Thoracic aorta (tissue), 2 donors: Measurements from ENCODE around the gene GSTM4. TPM values are rescaled to one million over a fixed set of nuclear protein-coding genes. Genes with fewer than 3 reads are reported as not detected.
A peak's percentile ranks its signal among the peaks of the same experiment; 100 is the strongest.

Experiments
- ATAC-seq: fragments of 150-250 bp; one replicate; pipeline ENCODE4 v1.8.0; 2017; ENCODE audit warnings: low read depth; ENCODE audit not compliant: insufficient number of reproducible peaks, low FRiP score
- DNase-seq: peaks from one replicate; pipeline ENCODE4 v3.0.0-alpha.2; 2020; ENCODE audit warnings: low spot score
- H3K27ac ChIP-seq, 2 donors: fragments of 200-600 bp; sonication (generic); 1 replicate in 1 of 2; 2 replicates in 1 of 2; pipeline ENCODE4 v1.5.1; 2016; ENCODE audit warnings: mild to moderate bottlenecking in 2 of 2, moderate library complexity in 2 of 2
- H3K27me3 ChIP-seq: fragments of 200-600 bp; sonication (generic); replicated peaks from 2 replicates; pipeline ENCODE4 v1.6.0; 2016; ENCODE audit warnings: mild to moderate bottlenecking; ENCODE audit not compliant: insufficient read depth
- H3K36me3 ChIP-seq: fragments of 200-600 bp; sonication (generic); one replicate; pipeline ENCODE4 v1.5.1; 2016
- H3K4me1 ChIP-seq, 2 donors: fragments of 200-600 bp; sonication (generic); 1 replicate in 1 of 2; 2 replicates in 1 of 2; pipeline versions ENCODE4 v1.5.1 to v1.6.0; 2016; ENCODE audit warnings: low read depth in 2 of 2, mild to moderate bottlenecking in 1 of 2; ENCODE audit not compliant: control insufficient read depth in 1 of 2
- H3K4me3 ChIP-seq: fragments of 200-600 bp; sonication (generic); 2 replicates; pipeline ENCODE4 v1.5.1; 2016; ENCODE audit warnings: mild to moderate bottlenecking
- H3K9me3 ChIP-seq: fragments of 200-600 bp; sonication (generic); 2 replicates; pipeline ENCODE4 v1.5.1; 2016
- total RNA-seq, 2 donors: library from RNA; depleted of rRNA; stranded (reverse); fragments of >200 nt; gene quantifications; one replicate each; pipeline versions ENCODE4 v1.1.0 to v1.2.3, GENCODE V29; 2016
- TF ChIP-seq, protein P1 (sequence below): fragments of 200-600 bp; sonication (generic); IDR thresholded peaks from one replicate; pipeline ENCODE4 v1.5.1; 2019; ENCODE audit warnings: antibody characterized with exemption

The GSTM4 gene
- total RNA-seq, 2 donors from 2014 or later, result 15.7 to 28.4 TPM

- H3K36me3 ChIP-seq, result no peaks in the 10 kb centered on the region
- peak overlapping the region; percentile 40 for H3K4me3 ChIP-seq
- no peaks in the 10 kb centered on the region for H3K27me3 ChIP-seq
- DNase-seq (no peak), ATAC-seq (no peak)
- no peaks in the 10 kb centered on the region for H3K9me3 ChIP-seq
- H3K27ac ChIP-seq, result no peak overlapping the region
- H3K4me1 ChIP-seq, result peaks cover 4 to 12% of the 10 kb centered on the region in 2 donors
- TF ChIP-seq, protein P1, sequence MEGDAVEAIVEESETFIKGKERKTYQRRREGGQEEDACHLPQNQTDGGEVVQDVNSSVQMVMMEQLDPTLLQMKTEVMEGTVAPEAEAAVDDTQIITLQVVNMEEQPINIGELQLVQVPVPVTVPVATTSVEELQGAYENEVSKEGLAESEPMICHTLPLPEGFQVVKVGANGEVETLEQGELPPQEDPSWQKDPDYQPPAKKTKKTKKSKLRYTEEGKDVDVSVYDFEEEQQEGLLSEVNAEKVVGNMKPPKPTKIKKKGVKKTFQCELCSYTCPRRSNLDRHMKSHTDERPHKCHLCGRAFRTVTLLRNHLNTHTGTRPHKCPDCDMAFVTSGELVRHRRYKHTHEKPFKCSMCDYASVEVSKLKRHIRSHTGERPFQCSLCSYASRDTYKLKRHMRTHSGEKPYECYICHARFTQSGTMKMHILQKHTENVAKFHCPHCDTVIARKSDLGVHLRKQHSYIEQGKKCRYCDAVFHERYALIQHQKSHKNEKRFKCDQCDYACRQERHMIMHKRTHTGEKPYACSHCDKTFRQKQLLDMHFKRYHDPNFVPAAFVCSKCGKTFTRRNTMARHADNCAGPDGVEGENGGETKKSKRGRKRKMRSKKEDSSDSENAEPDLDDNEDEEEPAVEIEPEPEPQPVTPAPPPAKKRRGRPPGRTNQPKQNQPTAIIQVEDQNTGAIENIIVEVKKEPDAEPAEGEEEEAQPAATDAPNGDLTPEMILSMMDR, result no peak
Measured at GRCh38 chr1:109649491-109649914, 6.4 kb upstream of the GSTM4 start.

DNA sequence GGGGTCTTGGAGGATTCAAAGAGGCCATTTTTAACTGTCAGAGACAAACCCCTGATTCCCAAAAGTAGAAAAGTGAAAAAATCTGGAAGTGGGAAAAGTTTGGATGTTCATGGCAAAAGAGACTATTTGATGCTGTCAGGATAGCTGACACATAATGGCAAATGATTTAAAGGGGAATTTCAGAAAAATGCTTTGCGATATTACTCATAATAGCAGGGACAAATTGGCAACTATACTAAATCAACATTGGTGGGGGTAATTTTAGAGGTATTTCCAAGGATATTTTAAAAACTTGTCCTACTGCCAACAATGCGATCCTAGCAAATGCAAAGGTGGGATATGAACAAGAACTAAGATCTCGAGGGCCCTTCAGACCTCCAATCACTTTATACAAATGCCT, 5.3 kb upstream of the GSTM4 start:
- H3K27me3 ChIP-seq, result no peaks in the 10 kb centered on the region
- DNase-seq (no peak), ATAC-seq (no peak)
- no peaks in the 10 kb centered on the region for H3K36me3 ChIP-seq
- no peaks in the 10 kb centered on the region for H3K9me3 ChIP-seq
- peaks cover 7 to 23% of the 10 kb centered on the region in 2 donors for H3K4me1 ChIP-seq
- H3K4me3 ChIP-seq, result peak overlapping the region; percentile 40
- no peak overlapping the region for H3K27ac ChIP-seq
- TF ChIP-seq, protein P1, result no peak

GRCh38 chr1:109652402-109652801, 3.5 kb upstream of the GSTM4 start:
- Histone ChIP-seq H3K4me3 (no peak overlapping the region), H3K36me3 (no peaks in the 10 kb centered on the region), H3K4me1 (peaks cover 7 to 28% of the 10 kb centered on the region in 2 donors), H3K9me3 (no peaks in the 10 kb centered on the region), H3K27ac (no peak overlapping the region), H3K27me3 (no peaks in the 10 kb centered on the region)
- no peak for ATAC-seq
- no peak for DNase-seq
- TF ChIP-seq, protein P1, result no peak

DNA sequence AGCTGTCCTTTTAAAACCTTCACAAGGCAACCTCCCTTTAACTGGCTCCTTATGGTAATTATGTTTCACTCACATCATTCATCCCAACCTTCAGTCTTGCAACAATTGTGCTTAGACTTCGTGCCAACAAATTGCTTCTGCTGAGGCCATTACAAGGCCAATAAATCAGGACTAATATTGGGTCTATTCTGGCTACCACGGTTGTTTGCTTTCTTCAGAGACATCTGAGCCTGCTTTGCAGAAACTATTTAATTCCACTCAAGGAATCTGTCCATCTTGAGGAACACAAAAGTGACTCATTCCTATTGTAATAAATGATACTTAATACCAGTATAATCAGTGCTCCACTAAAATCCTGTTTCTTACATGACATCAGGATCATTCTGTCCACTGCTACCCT, 2.6 kb upstream of the GSTM4 start:
- DNase-seq, result no peak
- no peaks in the 10 kb centered on the region for H3K27me3 ChIP-seq
- no peak for ATAC-seq
- TF ChIP-seq, protein P1, result no peak
- peaks cover 7 to 28% of the 10 kb centered on the region in 2 donors for H3K4me1 ChIP-seq
- H3K27ac ChIP-seq, result no peak overlapping the region
- H3K36me3 ChIP-seq, result no peaks in the 10 kb centered on the region
- H3K4me3 ChIP-seq, result no peak overlapping the region
- H3K9me3 ChIP-seq, result no peaks in the 10 kb centered on the region

DNA sequence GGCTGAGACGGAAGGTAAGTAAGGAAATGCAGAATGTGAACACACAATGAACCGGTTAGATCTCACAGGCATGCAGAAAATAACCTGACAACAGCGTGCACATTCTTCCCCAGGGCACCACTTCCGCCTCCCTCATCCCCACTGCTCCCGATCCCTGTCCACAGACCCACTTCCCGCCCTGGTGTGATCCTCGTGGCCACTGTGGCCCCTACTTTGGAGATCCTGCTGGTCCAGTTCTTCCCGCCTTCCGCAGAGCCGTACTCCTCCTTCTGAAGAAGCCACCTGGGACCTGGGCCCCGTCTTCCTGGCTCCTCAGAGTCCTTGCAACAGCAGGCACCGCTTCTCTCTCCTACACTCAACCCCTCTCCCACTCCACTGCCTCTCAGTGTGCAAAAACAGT, 1.4 kb upstream of the GSTM4 start:
- no peaks in the 10 kb centered on the region for H3K36me3 ChIP-seq
- TF ChIP-seq, protein P1, result no peak
- H3K27me3 ChIP-seq, result no peaks in the 10 kb centered on the region
- DNase-seq, result no peak
- ATAC-seq, result no peak
- H3K9me3 ChIP-seq, result no peaks in the 10 kb centered on the region
- H3K4me3 ChIP-seq, result no peak overlapping the region
- peaks cover 7 to 28% of the 10 kb centered on the region in 2 donors for H3K4me1 ChIP-seq
- no peak overlapping the region for H3K27ac ChIP-seq
